Esophagus muscularis mucosa (tissue), 4 donors: ENCODE results near the gene SLC39A1.

Experiments used
- EP300 ChIP-seq: sonication (generic); formaldehyde crosslinking; IDR thresholded peaks from one replicate; pipeline ENCODE4 v1.6.1; 2017; ENCODE audit warnings: antibody characterized with exemption
- POLR2AphosphoS5 ChIP-seq, 2 donors: sonication (generic); formaldehyde crosslinking; IDR thresholded peaks; one replicate each; pipeline ENCODE4 v1.6.1; 2017; ENCODE audit warnings: antibody characterized with exemption in 2 of 2
- TF ChIP-seq, protein P1 (sequence below), 3 experiments: fragments of 200-600 bp in 2 of 3; fragments of 450-650 bp in 1 of 3; sonication (generic) in 2 of 3; IDR thresholded peaks; one replicate each; pipeline ENCODE4 v1.5.1; 2017 to 2019; ENCODE audit warnings: antibody characterized with exemption in 3 of 3, mild to moderate bottlenecking in 2 of 3, moderate library complexity in 1 of 3

DNA sequence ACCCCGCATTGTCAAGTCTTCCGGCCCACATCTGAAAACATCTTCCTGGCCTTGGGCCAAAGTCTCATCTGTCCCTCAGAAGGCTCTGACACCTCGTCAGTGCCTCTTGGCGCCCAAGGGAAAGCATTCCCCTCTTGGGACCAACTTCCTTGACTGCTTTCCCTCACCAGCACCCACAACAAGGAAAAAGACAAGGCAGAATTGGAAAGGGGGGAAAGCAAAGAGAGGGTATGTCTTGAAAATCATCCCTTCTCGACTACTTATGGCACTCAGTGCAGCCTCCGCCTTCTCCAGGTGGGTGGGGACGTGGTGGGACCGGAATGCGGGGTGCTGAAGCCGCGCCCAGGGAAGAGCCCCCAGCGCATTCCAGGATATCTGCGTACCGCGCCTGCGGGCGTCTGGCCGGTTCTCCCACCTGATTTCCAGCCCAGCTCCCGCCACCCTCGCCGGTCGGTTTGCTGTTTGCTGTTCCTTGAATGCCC is 554 bp upstream of the SLC39A1 start:
- TF ChIP-seq, protein P1, sequence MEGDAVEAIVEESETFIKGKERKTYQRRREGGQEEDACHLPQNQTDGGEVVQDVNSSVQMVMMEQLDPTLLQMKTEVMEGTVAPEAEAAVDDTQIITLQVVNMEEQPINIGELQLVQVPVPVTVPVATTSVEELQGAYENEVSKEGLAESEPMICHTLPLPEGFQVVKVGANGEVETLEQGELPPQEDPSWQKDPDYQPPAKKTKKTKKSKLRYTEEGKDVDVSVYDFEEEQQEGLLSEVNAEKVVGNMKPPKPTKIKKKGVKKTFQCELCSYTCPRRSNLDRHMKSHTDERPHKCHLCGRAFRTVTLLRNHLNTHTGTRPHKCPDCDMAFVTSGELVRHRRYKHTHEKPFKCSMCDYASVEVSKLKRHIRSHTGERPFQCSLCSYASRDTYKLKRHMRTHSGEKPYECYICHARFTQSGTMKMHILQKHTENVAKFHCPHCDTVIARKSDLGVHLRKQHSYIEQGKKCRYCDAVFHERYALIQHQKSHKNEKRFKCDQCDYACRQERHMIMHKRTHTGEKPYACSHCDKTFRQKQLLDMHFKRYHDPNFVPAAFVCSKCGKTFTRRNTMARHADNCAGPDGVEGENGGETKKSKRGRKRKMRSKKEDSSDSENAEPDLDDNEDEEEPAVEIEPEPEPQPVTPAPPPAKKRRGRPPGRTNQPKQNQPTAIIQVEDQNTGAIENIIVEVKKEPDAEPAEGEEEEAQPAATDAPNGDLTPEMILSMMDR (IDR thresholded peaks at IDR 0.05), result no peak
- TF ChIP-seq EP300 (no peak), POLR2AphosphoS5 (IDR thresholded peaks at IDR 0.05) (no peak)
